Lower lobe of right lung (tissue), 2 donors: ENCODE results near the gene VWA8. TPM values are rescaled to one million over a fixed set of nuclear protein-coding genes. Genes with fewer than 3 reads are reported as not detected.
"Not testable (repeated sequence)": the region's sequence is repeated elsewhere in the genome, so short reads cannot be mapped to it uniquely, and the experiment has no call there.

Source experiments
- ATAC-seq, 2 donors: fragments of 200-7000 bp; cut with Tn5 transposase; one replicate each; pipeline ENCODE4 v1.9.1; 2020 to 2022; ENCODE audit warnings: mild to moderate bottlenecking in 2 of 2, moderate library complexity in 2 of 2
- DNase-seq: peaks from one replicate; pipeline ENCODE4 v3.0.0-alpha.2; 2020
- H3K27ac ChIP-seq: fragments of 200-600 bp; one replicate; pipeline ENCODE4 v1.8.0; 2022
- H3K27me3 ChIP-seq: fragments of 200-600 bp; one replicate; pipeline ENCODE4 v1.8.0; 2022; ENCODE audit warnings: low read depth
- H3K36me3 ChIP-seq: fragments of 200-600 bp; one replicate; pipeline ENCODE4 v1.8.0; 2022; ENCODE audit warnings: mild to moderate bottlenecking
- H3K4me1 ChIP-seq: fragments of 200-600 bp; one replicate; pipeline ENCODE4 v1.8.0; 2022
- H3K4me3 ChIP-seq: fragments of 200-600 bp; one replicate; pipeline ENCODE4 v1.8.0; 2022; ENCODE audit warnings: mild to moderate bottlenecking
- H3K9me3 ChIP-seq: fragments of 200-600 bp; one replicate; pipeline ENCODE4 v1.8.0; 2022
- intact Hi-C: fragments of 100-400 bp; cut with DNase I; formaldehyde crosslinking; loops from one replicate; pipeline ENCODE4 v1.11.0; 2022
- total RNA-seq: library from RNA; stranded (reverse); fragmentation: NEBNext Ultra II Directional; extraction: Animal tissue kit (Norgen Biotek cat#: 25700); gene quantifications from one replicate; pipeline ENCODE4 v1.2.1, GENCODE V29; 2021
- TF ChIP-seq, protein P1 (sequence below): fragments of 200-600 bp; IDR thresholded peaks from one replicate; pipeline ENCODE4 v1.8.0; 2022; ENCODE audit warnings: antibody characterized with exemption, mild to moderate bottlenecking
- donor health status: DM: no; HTN: yes; CAD: no; lungs with severe emphysema.

The VWA8 gene
- total RNA-seq, 1 donor from 2014 or later = 18.2 TPM

- no peak for ATAC-seq
- DNase-seq = no peak
- intact Hi-C loops = no loop called here
- H3K9me3 ChIP-seq = no peaks in the 10 kb centered on the region
- no peak overlapping the region for H3K27ac ChIP-seq
- TF ChIP-seq, protein P1, sequence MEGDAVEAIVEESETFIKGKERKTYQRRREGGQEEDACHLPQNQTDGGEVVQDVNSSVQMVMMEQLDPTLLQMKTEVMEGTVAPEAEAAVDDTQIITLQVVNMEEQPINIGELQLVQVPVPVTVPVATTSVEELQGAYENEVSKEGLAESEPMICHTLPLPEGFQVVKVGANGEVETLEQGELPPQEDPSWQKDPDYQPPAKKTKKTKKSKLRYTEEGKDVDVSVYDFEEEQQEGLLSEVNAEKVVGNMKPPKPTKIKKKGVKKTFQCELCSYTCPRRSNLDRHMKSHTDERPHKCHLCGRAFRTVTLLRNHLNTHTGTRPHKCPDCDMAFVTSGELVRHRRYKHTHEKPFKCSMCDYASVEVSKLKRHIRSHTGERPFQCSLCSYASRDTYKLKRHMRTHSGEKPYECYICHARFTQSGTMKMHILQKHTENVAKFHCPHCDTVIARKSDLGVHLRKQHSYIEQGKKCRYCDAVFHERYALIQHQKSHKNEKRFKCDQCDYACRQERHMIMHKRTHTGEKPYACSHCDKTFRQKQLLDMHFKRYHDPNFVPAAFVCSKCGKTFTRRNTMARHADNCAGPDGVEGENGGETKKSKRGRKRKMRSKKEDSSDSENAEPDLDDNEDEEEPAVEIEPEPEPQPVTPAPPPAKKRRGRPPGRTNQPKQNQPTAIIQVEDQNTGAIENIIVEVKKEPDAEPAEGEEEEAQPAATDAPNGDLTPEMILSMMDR = no peak
- H3K4me3 ChIP-seq = no peak overlapping the region
- no peaks in the 10 kb centered on the region for H3K36me3 ChIP-seq
- no peaks in the 10 kb centered on the region for H3K27me3 ChIP-seq
- H3K4me1 ChIP-seq = peaks cover 7% of the 10 kb centered on the region
Measured at GRCh38 chr13:41580345-41580744, 380.6 kb downstream of the VWA8 start.

DNA sequence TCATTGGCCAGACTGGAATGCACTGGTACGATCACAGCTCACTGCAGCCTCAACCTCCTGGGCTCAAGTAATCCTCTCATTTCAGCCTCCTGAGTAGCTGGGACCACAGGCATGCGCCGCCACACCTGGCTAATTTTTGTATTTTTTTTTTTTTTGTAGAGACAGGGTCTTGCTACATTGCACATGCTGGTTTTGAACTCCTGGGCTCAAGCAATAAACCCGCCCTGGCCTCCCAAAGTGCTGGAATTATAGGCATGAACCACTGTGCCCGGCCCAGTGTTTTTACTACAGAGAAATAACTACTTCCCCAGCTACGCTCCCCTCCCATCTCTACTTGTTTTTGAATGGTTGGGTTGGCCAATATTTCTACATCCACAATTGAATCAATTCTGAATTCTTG lies 381.0 kb downstream of the VWA8 start:
- DNase-seq (no peak), ATAC-seq (no peak)
- H3K27ac ChIP-seq = no peak overlapping the region
- no peak overlapping the region for H3K4me3 ChIP-seq
- no peaks in the 10 kb centered on the region for H3K9me3 ChIP-seq
- H3K36me3 ChIP-seq = no peaks in the 10 kb centered on the region
- intact Hi-C loops = no loop called here
- TF ChIP-seq, protein P1 = no peak
- peaks cover 7% of the 10 kb centered on the region for H3K4me1 ChIP-seq
- H3K27me3 ChIP-seq = no peaks in the 10 kb centered on the region

- H3K4me1 ChIP-seq = peaks cover 7% of the 10 kb centered on the region
- ATAC-seq (no peak), DNase-seq (no peak)
- H3K27me3 ChIP-seq = no peaks in the 10 kb centered on the region
- intact Hi-C loops = no loop called here
- no peak overlapping the region for H3K27ac ChIP-seq
- TF ChIP-seq, protein P1 = no peak
- H3K36me3 ChIP-seq = no peaks in the 10 kb centered on the region
- no peak overlapping the region for H3K4me3 ChIP-seq
- H3K9me3 ChIP-seq = no peaks in the 10 kb centered on the region
Measured at GRCh38 chr13:41579168-41579567, 381.7 kb downstream of the VWA8 start.

DNA sequence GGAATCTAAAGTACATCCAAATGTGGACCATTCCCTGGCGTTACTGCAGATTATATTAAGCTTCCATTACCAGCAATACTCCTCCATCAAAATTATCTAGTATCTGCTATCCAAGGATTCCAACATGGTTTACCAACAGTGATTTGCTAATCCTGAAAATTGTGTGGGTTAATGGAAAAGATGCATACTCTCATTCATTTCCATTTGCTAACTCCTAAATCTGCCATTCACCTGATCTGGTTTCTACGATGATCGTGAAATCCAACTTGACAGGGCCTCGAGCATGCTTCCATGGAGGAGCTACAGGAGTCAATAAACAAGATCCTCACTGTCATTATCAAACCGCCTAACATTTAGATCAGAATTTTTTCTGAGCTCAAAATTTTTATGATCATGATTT lies 382.5 kb downstream of the VWA8 start:
- Histone ChIP-seq H3K9me3 (no peaks in the 10 kb centered on the region), H3K27me3 (no peaks in the 10 kb centered on the region), H3K4me3 (no peak overlapping the region), H3K4me1 (peaks cover 7% of the 10 kb centered on the region), H3K27ac (no peak overlapping the region), H3K36me3 (no peaks in the 10 kb centered on the region)
- intact Hi-C loops = no loop called here
- no peak for ATAC-seq
- DNase-seq = no peak
- TF ChIP-seq, protein P1 = no peak

GRCh38 chr13:41577436-41577835 lies 383.5 kb downstream of the VWA8 start:
- Histone ChIP-seq H3K9me3 (no peaks in the 10 kb centered on the region), H3K27me3 (no peaks in the 10 kb centered on the region), H3K36me3 (no peaks in the 10 kb centered on the region), H3K4me3 (no peak overlapping the region), H3K27ac (peak overlapping the region; percentile 67), H3K4me1 (peaks cover 7% of the 10 kb centered on the region)
- peak; percentile 94 to 96 for ATAC-seq
- DNase-seq = peak; percentile 60
- TF ChIP-seq, protein P1 = no peak
- intact Hi-C loops = no loop called here

- H3K36me3 ChIP-seq, H3K4me1 ChIP-seq, H3K27me3 ChIP-seq, H3K27ac ChIP-seq, H3K9me3 ChIP-seq, ATAC-seq, H3K4me3 ChIP-seq, DNase-seq, intact Hi-C loops: not testable (repeated sequence)
Measured at GRCh38 chr13:41573640-41574039, 387.3 kb downstream of the VWA8 start.

GRCh38 chr13:41571817-41572340 lies 389.0 kb downstream of the VWA8 start:
- H3K4me1 ChIP-seq, H3K27me3 ChIP-seq, H3K27ac ChIP-seq, ATAC-seq, H3K36me3 ChIP-seq, H3K4me3 ChIP-seq, DNase-seq, intact Hi-C loops, H3K9me3 ChIP-seq: not testable (repeated sequence)
